ENCODE data around the gene DAAM1.

Gene DAAM1

GRCh38 chr14:59332727-59333126, 144.3 kb downstream of the DAAM1 start:
- ATAC-seq, result no peak
- no peak overlapping the region for H3K4me3 Mint-ChIP-seq

GRCh38 chr14:59333235-59333634, 144.8 kb downstream of the DAAM1 start:
- DNase-seq (ENCODE audit: low spot score in 2 of 2) (no peak), ATAC-seq (no peak)
- Mint-ChIP-seq H3K27ac (no peak overlapping the region), H3K4me3 (no peak overlapping the region), H3K9me3 (no peaks in the 10 kb centered on the region), H3K4me1 (no peaks in the 10 kb centered on the region), H3K36me3 (no peaks in the 10 kb centered on the region)

More at GRCh38 chr14:59332727-59333126, 144.3 kb downstream of the DAAM1 start:
- Mint-ChIP-seq H3K9me3 (no peaks in the 10 kb centered on the region), H3K36me3 (no peaks in the 10 kb centered on the region), H3K4me1 (no peaks in the 10 kb centered on the region), H3K27ac (no peak overlapping the region)
- DNase-seq (ENCODE audit: low spot score in 2 of 2), result no peak

DNA sequence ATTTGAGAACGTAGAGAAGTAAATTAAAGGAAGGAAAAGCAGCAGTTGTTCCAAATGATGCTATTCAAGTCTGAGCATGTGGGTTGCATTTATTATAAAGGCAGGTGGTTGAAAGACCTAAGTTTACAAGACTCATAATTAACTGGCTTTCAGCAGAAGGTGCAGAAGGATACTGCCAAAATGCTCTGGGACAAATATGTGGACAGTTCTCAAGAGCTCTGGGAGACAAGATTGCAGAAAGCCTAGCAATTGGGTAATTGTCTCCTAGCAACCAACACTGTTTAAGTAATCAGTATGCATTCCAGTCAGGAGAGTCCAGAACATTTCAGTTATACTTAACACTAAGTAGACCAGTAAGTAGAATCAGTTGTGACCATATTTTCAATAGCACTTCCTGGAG, 145.2 kb downstream of the DAAM1 start:
- H3K4me1 Mint-ChIP-seq, result no peaks in the 10 kb centered on the region
- ATAC-seq, result no peak
- H3K4me3 Mint-ChIP-seq, result no peak overlapping the region
- no peaks in the 10 kb centered on the region for H3K9me3 Mint-ChIP-seq
- no peaks in the 10 kb centered on the region for H3K36me3 Mint-ChIP-seq
- no peak for DNase-seq (ENCODE audit: low spot score in 2 of 2)
- no peak overlapping the region for H3K27ac Mint-ChIP-seq

DNA sequence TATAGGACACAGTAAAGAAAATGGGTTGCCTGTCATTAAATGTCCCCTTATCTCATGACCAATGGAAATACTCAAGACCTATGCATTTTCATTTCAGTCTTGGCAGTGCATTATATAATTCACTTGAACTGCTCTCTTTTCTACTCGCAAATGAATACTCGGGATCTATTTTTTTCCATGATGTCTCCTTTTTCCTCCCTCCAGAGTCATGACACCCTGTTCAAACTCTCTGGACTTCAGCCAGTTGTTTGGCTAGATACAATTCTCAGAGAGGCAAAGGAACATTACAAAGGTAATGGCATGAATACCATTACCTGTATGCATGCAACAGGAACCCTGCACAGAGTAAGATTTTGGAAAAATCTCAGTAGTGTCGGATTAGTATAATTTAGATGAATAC, 145.8 kb downstream of the DAAM1 start:
- DNase-seq (ENCODE audit: low spot score in 2 of 2), result no peak
- H3K4me1 Mint-ChIP-seq, result no peaks in the 10 kb centered on the region
- no peak overlapping the region for H3K4me3 Mint-ChIP-seq
- H3K27ac Mint-ChIP-seq, result no peak overlapping the region
- no peaks in the 10 kb centered on the region for H3K9me3 Mint-ChIP-seq
- ATAC-seq, result no peak
- no peaks in the 10 kb centered on the region for H3K36me3 Mint-ChIP-seq

GRCh38 chr14:59336098-59336497, 147.6 kb downstream of the DAAM1 start:
- DNase-seq (ENCODE audit: low spot score in 2 of 2), result no peak
- Mint-ChIP-seq H3K9me3 (no peaks in the 10 kb centered on the region), H3K4me3 (no peak overlapping the region), H3K4me1 (no peaks in the 10 kb centered on the region), H3K27ac (no peak overlapping the region), H3K36me3 (no peaks in the 10 kb centered on the region)
- no peak for ATAC-seq

GRCh38 chr14:59336706-59337105, 148.2 kb downstream of the DAAM1 start:
- H3K9me3 Mint-ChIP-seq, result no peaks in the 10 kb centered on the region
- ATAC-seq, result no peak
- H3K4me3 Mint-ChIP-seq, result no peak overlapping the region
- DNase-seq (ENCODE audit: low spot score in 2 of 2), result no peak
- H3K27ac Mint-ChIP-seq, result no peak overlapping the region
- H3K4me1 Mint-ChIP-seq, result no peaks in the 10 kb centered on the region
- no peaks in the 10 kb centered on the region for H3K36me3 Mint-ChIP-seq

- no peaks in the 10 kb centered on the region for H3K36me3 Mint-ChIP-seq
- H3K27ac Mint-ChIP-seq, result no peak overlapping the region
- no peaks in the 10 kb centered on the region for H3K4me1 Mint-ChIP-seq
- ATAC-seq, result no peak
- H3K4me3 Mint-ChIP-seq, result no peak overlapping the region
- H3K9me3 Mint-ChIP-seq, result no peaks in the 10 kb centered on the region
- DNase-seq (ENCODE audit: low spot score in 2 of 2), result no peak
Observed at GRCh38 chr14:59337141-59337611, 148.7 kb downstream of the DAAM1 start.

DNA sequence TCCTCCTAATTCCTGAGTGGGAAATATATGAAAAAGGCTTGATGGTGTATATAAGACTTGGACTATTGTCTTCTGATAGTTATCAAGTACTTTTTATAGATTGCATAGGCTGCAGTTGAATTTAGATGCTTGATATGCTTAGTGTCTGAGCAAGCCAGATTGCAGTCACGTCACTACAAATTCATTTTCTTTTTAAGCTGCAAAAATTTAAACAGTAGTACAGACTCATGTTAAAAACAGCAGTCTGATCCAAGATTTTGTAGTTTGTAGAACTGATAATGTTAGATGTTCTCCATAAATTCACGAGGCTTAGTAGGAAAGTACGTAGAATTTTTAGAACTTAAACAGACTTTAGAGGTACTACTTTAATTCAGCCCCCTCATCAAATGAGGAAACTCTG, 150.3 kb downstream of the DAAM1 start:
- Mint-ChIP-seq H3K9me3 (no peaks in the 10 kb centered on the region), H3K36me3 (no peaks in the 10 kb centered on the region), H3K4me3 (no peak overlapping the region), H3K27ac (no peak overlapping the region), H3K4me1 (no peaks in the 10 kb centered on the region)
- DNase-seq (ENCODE audit: low spot score in 2 of 2) (no peak), ATAC-seq (no peak)

GRCh38 chr14:59339524-59340330, 151.3 kb downstream of the DAAM1 start:
- H3K9me3 Mint-ChIP-seq, result no peaks in the 10 kb centered on the region
- no peak overlapping the region for H3K27ac Mint-ChIP-seq
- ATAC-seq (no peak), DNase-seq (ENCODE audit: low spot score in 2 of 2) (no peak)
- no peaks in the 10 kb centered on the region for H3K4me1 Mint-ChIP-seq
- H3K4me3 Mint-ChIP-seq, result no peak overlapping the region
- H3K36me3 Mint-ChIP-seq, result no peaks in the 10 kb centered on the region

DNA sequence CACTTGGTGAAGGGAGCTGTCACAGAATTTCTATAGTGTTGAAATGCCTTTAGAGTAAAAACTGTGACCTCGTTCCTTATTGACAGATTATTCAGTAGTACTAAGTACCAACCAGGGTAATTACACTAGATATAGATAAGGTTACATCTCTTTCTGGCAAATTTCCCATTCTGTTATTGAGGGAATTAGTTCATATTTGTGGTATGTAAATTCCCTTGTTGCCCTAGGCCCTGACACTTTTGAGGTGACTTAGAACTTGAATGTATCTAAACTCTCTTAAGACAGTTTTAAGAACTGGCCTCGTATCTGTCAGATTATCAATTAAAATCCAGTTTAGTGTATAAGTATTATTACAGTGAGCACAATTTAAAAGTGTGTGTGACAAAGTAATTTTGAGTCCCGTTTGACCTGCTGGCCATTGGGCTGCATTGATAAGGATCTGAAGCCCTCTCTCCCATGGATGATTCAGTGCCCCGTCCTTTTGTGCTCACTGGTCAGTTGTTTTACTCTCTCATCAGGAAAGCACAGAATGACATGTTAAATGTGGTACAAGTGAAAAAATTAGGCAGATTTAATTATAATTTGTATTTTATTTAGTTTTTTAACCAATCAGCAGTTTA, 153.5 kb downstream of the DAAM1 start:
- no peaks in the 10 kb centered on the region for H3K36me3 Mint-ChIP-seq
- H3K27ac Mint-ChIP-seq, result no peak overlapping the region
- no peak for ATAC-seq
- no peaks in the 10 kb centered on the region for H3K9me3 Mint-ChIP-seq
- no peak for DNase-seq (ENCODE audit: low spot score in 2 of 2)
- H3K4me3 Mint-ChIP-seq, result no peak overlapping the region
- H3K4me1 Mint-ChIP-seq, result no peaks in the 10 kb centered on the region

GRCh38 chr14:59342516-59343484, 154.3 kb downstream of the DAAM1 start:
- Mint-ChIP-seq H3K36me3 (no peaks in the 10 kb centered on the region), H3K9me3 (no peaks in the 10 kb centered on the region), H3K27ac (no peak overlapping the region), H3K4me3 (no peak overlapping the region), H3K4me1 (no peaks in the 10 kb centered on the region)
- ATAC-seq (no peak), DNase-seq (ENCODE audit: low spot score in 2 of 2) (no peak)

DNA sequence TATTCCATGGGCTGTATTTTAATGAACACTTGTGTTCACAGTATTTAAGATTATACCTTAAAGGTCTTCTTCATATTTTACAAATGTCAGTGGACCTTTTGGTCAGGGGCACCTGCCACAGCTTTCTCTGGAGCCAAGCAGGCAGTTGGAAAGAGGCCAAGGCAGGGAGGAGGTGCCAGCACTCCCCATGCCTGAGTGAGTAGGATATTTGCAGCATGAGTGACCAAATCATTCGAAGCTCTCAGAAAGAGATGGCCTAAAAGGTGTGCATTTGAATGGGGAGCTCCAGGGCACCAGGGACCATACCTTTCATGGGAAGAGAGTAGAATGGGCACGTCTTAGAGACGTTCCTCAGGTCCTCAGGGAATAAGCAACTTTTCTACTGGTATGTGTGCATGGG, 155.1 kb downstream of the DAAM1 start:
- H3K4me3 Mint-ChIP-seq, result no peak overlapping the region
- no peaks in the 10 kb centered on the region for H3K9me3 Mint-ChIP-seq
- ATAC-seq (no peak), DNase-seq (ENCODE audit: low spot score in 2 of 2) (no peak)
- H3K27ac Mint-ChIP-seq, result no peak overlapping the region
- H3K4me1 Mint-ChIP-seq, result no peaks in the 10 kb centered on the region
- no peaks in the 10 kb centered on the region for H3K36me3 Mint-ChIP-seq

DNA sequence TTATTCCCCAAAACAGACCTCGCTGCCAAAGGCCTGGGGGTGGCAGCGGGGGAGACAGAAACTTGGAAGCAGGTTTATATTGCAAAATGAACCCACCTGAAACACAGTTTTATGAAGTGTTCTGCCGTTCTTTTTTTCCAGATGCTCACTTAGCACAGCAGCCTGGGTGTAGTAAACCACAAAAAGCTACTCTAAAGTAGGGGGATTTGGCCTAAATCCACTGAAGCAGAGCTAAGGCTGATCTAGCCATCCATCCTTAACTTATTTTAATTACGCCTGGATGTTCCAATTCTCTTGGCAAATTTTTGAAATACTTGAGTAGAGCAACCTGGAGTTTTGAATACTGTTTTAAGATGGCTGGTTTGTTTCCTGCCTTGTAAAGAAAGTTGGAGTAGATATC, 155.5 kb downstream of the DAAM1 start:
- Mint-ChIP-seq H3K27ac (no peak overlapping the region), H3K36me3 (no peaks in the 10 kb centered on the region), H3K4me1 (no peaks in the 10 kb centered on the region), H3K4me3 (no peak overlapping the region), H3K9me3 (no peaks in the 10 kb centered on the region)
- DNase-seq (ENCODE audit: low spot score in 2 of 2) (no peak), ATAC-seq (no peak)

DNA sequence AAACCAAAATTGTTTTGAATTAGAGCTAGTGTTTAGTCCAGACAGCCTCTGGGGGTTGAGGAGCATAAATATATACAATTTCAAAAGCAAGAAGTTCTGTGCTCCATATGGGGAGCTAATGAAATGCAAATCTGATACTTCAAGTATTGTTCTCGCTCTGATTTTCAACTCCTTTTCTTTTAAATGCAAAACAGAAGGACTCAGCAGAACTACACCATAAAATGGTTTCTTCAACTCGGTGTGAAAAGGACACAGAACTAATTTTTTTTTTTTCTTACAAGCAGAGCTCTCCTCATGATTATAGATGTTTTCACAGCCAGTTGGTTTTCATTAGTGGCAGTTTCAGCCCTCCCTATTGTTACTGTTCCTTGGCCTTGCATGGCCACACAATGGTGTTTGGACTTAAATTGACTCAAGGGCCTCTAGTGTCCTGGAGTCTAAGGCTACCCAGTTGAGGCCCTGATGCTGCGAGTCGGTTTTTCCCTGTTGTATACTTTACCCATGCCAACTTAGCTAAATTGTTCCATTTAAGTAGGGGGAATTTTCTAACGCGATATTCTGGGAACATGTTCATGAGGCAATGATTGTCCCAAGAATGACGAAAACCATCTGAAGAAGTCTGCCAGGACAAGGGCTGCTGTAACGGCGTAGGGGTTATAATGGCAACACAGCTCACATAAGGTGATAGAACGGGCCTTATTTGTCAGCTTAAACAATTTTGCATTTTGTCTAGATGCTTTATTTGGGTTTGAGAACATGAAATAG, 156.4 kb downstream of the DAAM1 start:
- H3K4me1 Mint-ChIP-seq, result no peaks in the 10 kb centered on the region
- no peaks in the 10 kb centered on the region for H3K36me3 Mint-ChIP-seq
- no peak overlapping the region for H3K4me3 Mint-ChIP-seq
- H3K9me3 Mint-ChIP-seq, result no peaks in the 10 kb centered on the region
- no peak overlapping the region for H3K27ac Mint-ChIP-seq
- no peak for ATAC-seq
- DNase-seq (ENCODE audit: low spot score in 2 of 2), result no peak

DNA sequence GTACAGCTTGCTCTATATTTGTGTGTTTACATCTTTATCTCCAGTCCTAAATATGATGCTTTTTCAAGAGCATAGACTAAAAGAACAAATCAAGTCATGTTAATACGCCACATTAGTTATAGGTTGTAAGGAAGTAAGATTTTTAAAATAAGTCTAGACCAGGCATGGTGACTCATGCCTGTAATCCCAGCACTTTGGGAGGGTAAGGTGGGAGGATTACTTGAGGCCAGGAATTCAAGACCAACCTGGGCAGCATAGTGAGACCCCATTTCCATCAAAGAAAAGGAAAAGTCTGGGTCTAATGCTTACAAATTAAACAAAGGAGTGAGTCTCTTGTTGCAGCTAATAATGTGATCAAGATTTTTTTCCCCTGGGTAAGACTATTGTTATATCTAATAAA, 157.9 kb downstream of the DAAM1 start:
- Mint-ChIP-seq H3K4me3 (no peak overlapping the region), H3K9me3 (no peaks in the 10 kb centered on the region), H3K27ac (no peak overlapping the region), H3K36me3 (no peaks in the 10 kb centered on the region), H3K4me1 (no peaks in the 10 kb centered on the region)
- DNase-seq (ENCODE audit: low spot score in 2 of 2), result no peak
- no peak for ATAC-seq
